ENCODE results near the gene NOTUM. TPM values are rescaled to one million over a fixed set of nuclear protein-coding genes. Genes with fewer than 3 reads are reported as not detected.

NOTUM gene
- total RNA-seq, 8 experiments from 2014 or later = 0.08 to 1.3 (median 0.40) TPM; not detected in 2

GRCh38 chr17:81978524-81979298 is 17.7 kb upstream of the NOTUM start:
- WGBS, 10 experiments = 80 to 100% (median 94%) methylated on average over 1 to 22 of the region's 27 CpGs; no CpG with 5 or more reads in 3 of the 10 experiments
- Histone ChIP-seq H3K27ac (peak overlapping the region in 1 of 2 donors; percentile 99), H3K4me3 (peak overlapping the region; percentile 75 to 96 (median 93)), H3K4me1 (replicated peaks in 1 of 2) (peaks cover 6 to 8% of the 10 kb centered on the region in 2 donors)
- ATAC-seq (replicated peaks in 6 of 8) = no peak
- in situ Hi-C loops (cut with MboI; ENCODE audit: low pct_unique_long_range_greater_than_20kb in 2 of 9, low sequenced_read_pairs in 9 of 9, unreplicated experiment in 9 of 9) = no loop called here

GRCh38 chr17:81977211-81977808 is 16.3 kb upstream of the NOTUM start, which contains the start of gene ASPSCR1:
ASPSCR1 (plus strand) TSS chr17:81977629; CDS start chr17:81977647, 18 bp downstream.
- H3K4me3 ChIP-seq = peak within 1 kb of the TSS; percentile 75 to 96 (median 93)
- no CpG with 5 or more reads among the region's 76 CpGs for WGBS, 10 experiments
- peak; percentile 74 to 90 (median 88) for ATAC-seq (replicated peaks in 6 of 8)
- H3K4me1 ChIP-seq (replicated peaks in 1 of 2) = peaks cover 6 to 8% of the 10 kb centered on the region in 2 donors
- peak within 1 kb of the TSS; percentile 99 for H3K27ac ChIP-seq
- in situ Hi-C loops (cut with MboI; ENCODE audit: low pct_unique_long_range_greater_than_20kb in 2 of 9, low sequenced_read_pairs in 9 of 9, unreplicated experiment in 9 of 9) = no loop called here

- in situ Hi-C loops (cut with MboI; ENCODE audit: low pct_unique_long_range_greater_than_20kb in 2 of 9, low sequenced_read_pairs in 9 of 9, unreplicated experiment in 9 of 9) = no loop called here
- Histone ChIP-seq H3K4me1 (replicated peaks in 1 of 2) (peaks cover 6 to 8% of the 10 kb centered on the region in 2 donors), H3K27ac (peak overlapping the region; percentile 99), H3K4me3 (peak overlapping the region; percentile 75 to 96 (median 93))
- ATAC-seq (replicated peaks in 6 of 8) = peak in 6 of 8 experiments; percentile 3 to 13 (median 10)
- 0 to 90% (median 28%) methylated on average over 1 to 12 of the region's 30 CpGs; no CpG with 5 or more reads in 4 of the 10 experiments for WGBS, 10 experiments
Observed at GRCh38 chr17:81976332-81977210, 15.6 kb upstream of the NOTUM start.

GRCh38 chr17:81973432-81973831 is 12.4 kb upstream of the NOTUM start:
- peaks cover 1 to 6% of the 10 kb centered on the region in 2 donors for H3K4me1 ChIP-seq (replicated peaks in 1 of 2)
- H3K4me3 ChIP-seq = no peak overlapping the region
- in situ Hi-C loops (cut with MboI; ENCODE audit: low pct_unique_long_range_greater_than_20kb in 2 of 9, low sequenced_read_pairs in 9 of 9, unreplicated experiment in 9 of 9) = no loop called here
- no peak for ATAC-seq (replicated peaks in 6 of 8)
- no peak overlapping the region for H3K27ac ChIP-seq

GRCh38 chr17:81968850-81969812 is 8.1 kb upstream of the NOTUM start:
- Histone ChIP-seq H3K4me1 (replicated peaks in 1 of 2) (peaks cover 24 to 26% of the 10 kb centered on the region in 2 donors), H3K27ac (no peak overlapping the region), H3K4me3 (no peak overlapping the region)
- no peak for ATAC-seq (replicated peaks in 6 of 8)
- in situ Hi-C loops (cut with MboI; ENCODE audit: low pct_unique_long_range_greater_than_20kb in 2 of 9, low sequenced_read_pairs in 9 of 9, unreplicated experiment in 9 of 9) = no loop called here
- 60 to 100% (median 93%) methylated on average over 1 to 7 of the region's 12 CpGs; no CpG with 5 or more reads in 1 of the 10 experiments for WGBS, 10 experiments

- peak overlapping the region in 1 of 5 donors; percentile 2 for H3K4me3 ChIP-seq
- peaks cover 24 to 26% of the 10 kb centered on the region in 2 donors for H3K4me1 ChIP-seq (replicated peaks in 1 of 2)
- ATAC-seq (replicated peaks in 6 of 8) = no peak
- WGBS, 10 experiments = 48 to 86% (median 69%) methylated on average over 2 to 5 of the region's 7 CpGs; no CpG with 5 or more reads in 1 of the 10 experiments
- in situ Hi-C loops (cut with MboI; ENCODE audit: low pct_unique_long_range_greater_than_20kb in 2 of 9, low sequenced_read_pairs in 9 of 9, unreplicated experiment in 9 of 9) = no loop called here
- H3K27ac ChIP-seq = no peak overlapping the region
Observed at GRCh38 chr17:81968396-81968745, 7.4 kb upstream of the NOTUM start.

GRCh38 chr17:81967533-81968395 is 6.8 kb upstream of the NOTUM start:
- WGBS, 10 experiments = 22 to 80% (median 31%) methylated on average over 1 to 8 of the region's 36 CpGs; no CpG with 5 or more reads in 6 of the 10 experiments
- Histone ChIP-seq H3K27ac (peak overlapping the region in 1 of 2 donors; percentile 2), H3K4me1 (replicated peaks in 1 of 2) (peaks cover 24 to 26% of the 10 kb centered on the region in 2 donors), H3K4me3 (peak overlapping the region in 1 of 5 donors; percentile 2)
- peak; percentile 74 to 90 (median 83) for ATAC-seq (replicated peaks in 6 of 8)
- in situ Hi-C loops (cut with MboI; ENCODE audit: low pct_unique_long_range_greater_than_20kb in 2 of 9, low sequenced_read_pairs in 9 of 9, unreplicated experiment in 9 of 9) = no loop called here

- H3K4me1 ChIP-seq (replicated peaks in 1 of 2) = peaks cover 24 to 26% of the 10 kb centered on the region in 2 donors
- no peak overlapping the region for H3K4me3 ChIP-seq
- 67 to 90% methylated on average over 2 to 3 of the region's 5 CpGs; no CpG with 5 or more reads in 8 of the 10 experiments for WGBS, 10 experiments
- H3K27ac ChIP-seq = peak overlapping the region in 1 of 2 donors; percentile 4
- peak in 4 of 8 experiments; percentile 1 to 9 (median 6) for ATAC-seq (replicated peaks in 6 of 8)
- in situ Hi-C loops (cut with MboI; ENCODE audit: low pct_unique_long_range_greater_than_20kb in 2 of 9, low sequenced_read_pairs in 9 of 9, unreplicated experiment in 9 of 9) = no loop called here
Observed at GRCh38 chr17:81967244-81967532, 6.2 kb upstream of the NOTUM start.

- in situ Hi-C loops (cut with MboI; ENCODE audit: low pct_unique_long_range_greater_than_20kb in 2 of 9, low sequenced_read_pairs in 9 of 9, unreplicated experiment in 9 of 9) = no loop called here
- 51 to 72% (median 67%) methylated on average over 2 to 7 of the region's 41 CpGs; no CpG with 5 or more reads in 6 of the 10 experiments for WGBS, 10 experiments
- ATAC-seq (replicated peaks in 6 of 8) = peak; percentile 7 to 67 (median 60)
- Histone ChIP-seq H3K27ac (peak overlapping the region in 1 of 2 donors; percentile 4), H3K4me1 (replicated peaks in 1 of 2) (peaks cover 26% of the 10 kb centered on the region in 2 donors), H3K4me3 (no peak overlapping the region)
Observed at GRCh38 chr17:81966343-81967243, 5.6 kb upstream of the NOTUM start.

- no peak overlapping the region for H3K27ac ChIP-seq
- H3K4me1 ChIP-seq (replicated peaks in 1 of 2) = peaks cover 26 to 33% of the 10 kb centered on the region in 2 donors
- 10 to 88% (median 38%) methylated on average over 2 to 7 of the region's 22 CpGs; no CpG with 5 or more reads in 3 of the 10 experiments for whole genome bisulfite sequencing, 10 experiments
- no peak for ATAC-seq (replicated peaks in 6 of 8)
- no peak overlapping the region for H3K4me3 ChIP-seq
- in situ Hi-C loops (cut with MboI; ENCODE audit: low pct_unique_long_range_greater_than_20kb in 2 of 9, low sequenced_read_pairs in 9 of 9, unreplicated experiment in 9 of 9) = no loop called here
Observed at GRCh38 chr17:81964081-81964849, 3.3 kb upstream of the NOTUM start.
